ENCODE results near the gene TJP3.

Gene TJP3

GRCh38 chr19:3710265-3710812, 2.2 kb downstream of the TJP3 start:
- H3K4me3 ChIP-seq (ENCODE audit: low read length), result no peak overlapping the region
- no peak for TF ChIP-seq CTCF (conservative IDR thresholded peaks at IDR 0.05; ENCODE audit: low read depth, low read length)
- DNase-seq (ENCODE audit: low read depth), result no peak

- no peak for DNase-seq (ENCODE audit: low read depth)
- no peak overlapping the region for H3K4me3 ChIP-seq (ENCODE audit: low read length)
- no peak for TF ChIP-seq CTCF (conservative IDR thresholded peaks at IDR 0.05; ENCODE audit: low read depth, low read length)
Measured at GRCh38 chr19:3712663-3713611, 4.8 kb downstream of the TJP3 start.

- no peak for TF ChIP-seq CTCF (conservative IDR thresholded peaks at IDR 0.05; ENCODE audit: low read depth, low read length)
- DNase-seq (ENCODE audit: low read depth), result no peak
- H3K4me3 ChIP-seq (ENCODE audit: low read length), result no peak overlapping the region
Measured at GRCh38 chr19:3716147-3716668, 8.0 kb downstream of the TJP3 start.

GRCh38 chr19:3719868-3720267, 11.7 kb downstream of the TJP3 start:
- no peak for TF ChIP-seq CTCF (conservative IDR thresholded peaks at IDR 0.05; ENCODE audit: low read depth, low read length)
- H3K4me3 ChIP-seq (ENCODE audit: low read length), result no peak overlapping the region
- DNase-seq (ENCODE audit: low read depth), result no peak

GRCh38 chr19:3720349-3720917, 12.2 kb downstream of the TJP3 start:
- DNase-seq (ENCODE audit: low read depth), result no peak
- H3K4me3 ChIP-seq (ENCODE audit: low read length), result no peak overlapping the region
- no peak for TF ChIP-seq CTCF (conservative IDR thresholded peaks at IDR 0.05; ENCODE audit: low read depth, low read length)

- TF ChIP-seq CTCF (conservative IDR thresholded peaks at IDR 0.05; ENCODE audit: low read depth, low read length), result no peak
- DNase-seq (ENCODE audit: low read depth), result no peak
- H3K4me3 ChIP-seq (ENCODE audit: low read length), result no peak overlapping the region
Measured at GRCh38 chr19:3721131-3721886, 13.1 kb downstream of the TJP3 start.

Measured in retinal pigment epithelial cell (primary cell).